Esophagus squamous epithelium (tissue), 4 donors: ENCODE measurements around the gene PPIB.

ENCODE experiments used
- CTCF ChIP-seq, 6 experiments: fragments of 450-650 bp in 4 of 6; fragments of 200-600 bp in 2 of 6; sonication (generic) in 2 of 6; IDR thresholded peaks; one replicate each; pipeline ENCODE4 v1.5.1; 2016 to 2019; ENCODE audit warnings: antibody characterized with exemption in 6 of 6, mild to moderate bottlenecking in 4 of 6, moderate library complexity in 4 of 6
- POLR2A ChIP-seq, 4 donors: fragments of 450-650 bp; IDR thresholded peaks; one replicate each; pipeline ENCODE4 v1.6.1; 2017; ENCODE audit warnings: antibody characterized with exemption in 4 of 4, mild to moderate bottlenecking in 4 of 4, moderate library complexity in 3 of 4

- TF ChIP-seq CTCF (IDR thresholded peaks at IDR 0.05) (no peak), POLR2A (IDR thresholded peaks at IDR 0.05) (no peak)
Measured at GRCh38 chr15:64137226-64137833, 25.5 kb downstream of the PPIB start.
